Activated CD4-positive, alpha-beta T cell treated with anti-CD3 and anti-CD28 coated beads, Interleukin-2, amount 50 U/mL, for 48 hours (primary cell): ENCODE results near the gene LIPC.

Source experiments
- DNase-seq, 2 experiments: peaks; one replicate each; pipeline ENCODE4 v3.0.0-alpha.2; 2020

LIPC gene

GRCh38 chr15:58460116-58460790, 28.5 kb downstream of the LIPC start:
- no peak for DNase-seq

- no peak for DNase-seq
Measured at GRCh38 chr15:58460872-58461271, 29.1 kb downstream of the LIPC start.

DNA sequence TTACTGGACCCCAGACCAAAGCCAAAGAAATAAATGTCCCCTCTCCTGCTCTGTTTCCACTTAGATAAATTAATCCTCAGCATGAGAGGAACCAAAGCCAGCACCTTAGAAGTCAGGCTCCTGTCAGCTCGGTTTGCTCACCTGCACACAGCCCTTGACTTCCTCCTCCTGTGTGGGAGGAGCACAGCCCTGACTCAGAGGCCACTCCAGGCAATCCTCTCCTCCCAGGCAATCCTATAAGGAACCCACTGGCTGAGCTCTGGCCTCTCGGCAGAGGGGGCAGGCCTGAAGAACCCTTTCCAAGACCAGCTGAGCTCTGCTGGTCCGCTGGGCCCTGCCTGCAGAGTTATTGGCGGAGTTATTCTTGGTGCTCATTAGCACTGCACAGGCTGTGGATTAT, 30.8 kb downstream of the LIPC start:
- no peak for DNase-seq

DNA sequence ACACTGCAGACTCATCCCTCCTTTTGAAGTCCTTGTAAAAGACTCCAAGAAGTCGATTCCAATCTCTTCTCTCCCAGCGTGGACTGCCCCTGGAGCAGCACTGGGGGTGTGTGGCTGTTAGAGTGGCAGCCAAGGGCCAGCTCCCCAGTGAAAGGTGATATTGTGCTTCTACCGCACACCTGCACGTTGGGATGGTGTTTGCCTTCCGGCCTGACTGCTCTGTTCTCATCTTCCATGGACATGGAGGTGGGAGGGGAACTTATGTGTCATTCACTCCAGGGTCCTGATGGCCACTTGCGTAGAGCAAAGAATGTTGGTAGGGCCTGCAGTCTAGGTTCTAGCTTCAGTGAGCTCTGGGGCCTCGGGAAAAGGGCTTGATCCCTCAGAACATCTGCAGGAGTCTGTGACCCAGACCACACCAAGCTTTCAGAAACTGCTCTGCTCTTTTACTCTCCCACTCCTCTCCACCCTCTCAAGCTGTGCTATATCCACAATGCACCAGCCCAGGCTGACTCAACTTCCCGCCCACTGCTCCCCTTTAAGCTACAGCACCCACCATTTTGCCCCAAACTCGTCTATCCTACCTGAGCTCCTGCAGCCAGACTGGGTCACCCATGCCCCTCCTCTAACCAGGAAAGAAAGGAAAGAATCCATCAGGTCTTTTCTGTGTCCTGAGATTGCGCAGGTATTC, 31.3 kb downstream of the LIPC start:
- no peak for DNase-seq

GRCh38 chr15:58463815-58464650, 32.2 kb downstream of the LIPC start:
- no peak for DNase-seq

- DNase-seq, result no peak
Measured at GRCh38 chr15:58465070-58465469, 33.3 kb downstream of the LIPC start.

DNA sequence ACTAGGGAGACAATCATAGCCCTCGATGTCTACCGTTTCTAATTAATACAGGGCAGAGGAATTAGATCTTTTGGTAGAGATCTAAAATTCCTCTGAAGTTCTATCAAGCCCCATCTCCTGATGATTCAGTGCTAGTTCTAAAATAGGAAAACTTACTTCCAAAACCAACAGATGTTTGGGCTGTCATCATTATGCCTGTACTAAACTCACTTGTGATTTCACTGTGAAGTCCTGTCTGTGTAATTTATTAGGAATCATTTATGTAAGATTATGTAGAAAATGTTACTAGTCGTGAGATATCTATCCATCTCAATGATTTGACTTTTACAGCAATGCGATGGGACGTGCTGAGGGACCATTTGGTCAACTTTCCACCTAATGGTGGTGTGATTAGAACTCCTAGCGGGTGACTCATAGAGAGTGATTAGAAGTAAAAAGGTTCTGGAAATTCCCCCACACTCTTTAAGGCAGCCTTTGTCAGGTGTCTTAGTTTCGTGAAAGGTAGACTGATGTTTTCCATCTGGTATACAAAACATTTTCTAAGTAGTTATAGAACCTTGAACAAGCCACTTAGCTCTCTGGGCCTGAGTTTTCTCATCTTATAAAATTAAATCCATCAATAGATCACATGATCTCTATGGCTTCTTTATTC, 34.2 kb downstream of the LIPC start:
- no peak for DNase-seq

- no peak for DNase-seq
Measured at GRCh38 chr15:58466566-58466965, 34.8 kb downstream of the LIPC start.

GRCh38 chr15:58467121-58467721, 35.4 kb downstream of the LIPC start:
- DNase-seq, result no peak

GRCh38 chr15:58467722-58468423, 36.1 kb downstream of the LIPC start:
- DNase-seq, result no peak

- DNase-seq, result no peak
Measured at GRCh38 chr15:58469432-58470353, 37.9 kb downstream of the LIPC start.

GRCh38 chr15:58471348-58471747, 39.6 kb downstream of the LIPC start:
- no peak for DNase-seq

DNA sequence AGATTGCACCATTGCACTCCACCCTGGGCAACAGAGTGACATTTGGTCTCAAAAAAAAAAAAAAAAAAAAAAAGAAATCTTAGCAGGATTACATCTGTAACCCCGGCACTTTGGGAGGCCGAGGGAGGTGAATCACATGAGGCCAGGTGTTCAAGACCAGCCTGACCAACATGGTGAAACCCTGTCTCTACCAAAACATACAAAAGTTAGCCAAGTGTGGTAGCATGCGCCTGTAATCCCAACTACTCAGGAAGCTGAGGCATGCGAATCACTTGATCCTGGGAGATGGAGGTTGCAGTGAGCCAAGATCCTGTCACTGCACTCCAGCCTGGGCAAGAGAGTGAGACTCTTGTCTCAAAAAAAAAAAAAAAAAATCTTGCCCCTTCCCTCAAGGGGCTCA, 40.4 kb downstream of the LIPC start:
- no peak for DNase-seq

DNA sequence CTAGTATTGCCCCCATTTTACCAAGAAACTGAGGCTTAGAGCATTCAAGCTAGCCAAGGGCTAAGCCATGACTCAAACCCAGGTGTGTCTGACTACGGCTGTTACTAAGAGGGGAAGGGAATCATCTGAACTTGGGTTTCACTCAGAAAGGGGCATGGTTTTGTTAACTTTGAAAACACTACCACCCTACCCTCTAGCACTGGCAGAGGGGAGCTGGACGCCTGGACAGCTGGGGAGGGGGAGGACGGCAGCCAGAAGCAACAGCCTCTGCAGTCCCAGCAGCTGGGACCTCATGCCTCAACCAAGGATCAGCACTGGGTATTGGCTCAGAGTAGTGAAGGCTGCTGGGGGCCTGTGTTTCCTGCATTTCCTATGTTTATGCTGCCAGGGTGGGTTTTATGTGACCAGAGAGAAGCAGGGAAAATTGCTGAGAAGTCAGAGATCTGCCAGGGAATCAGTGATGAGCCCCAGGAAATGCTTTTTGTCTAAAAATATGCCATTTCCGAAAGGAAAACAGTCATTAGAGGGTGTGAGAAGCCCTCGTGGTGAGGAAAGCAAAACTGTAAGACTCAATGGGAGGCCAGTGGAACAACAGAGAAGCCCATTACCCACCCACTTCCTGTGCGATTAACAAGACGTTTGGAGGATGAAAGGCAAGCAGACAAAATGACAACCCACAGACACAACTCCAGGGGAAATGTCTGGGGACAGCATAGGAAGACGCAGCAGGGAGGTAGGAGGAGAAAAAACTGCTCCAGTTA, 41.2 kb downstream of the LIPC start:
- DNase-seq, result peak; percentile 32 to 49

- DNase-seq, result no peak
Measured at GRCh38 chr15:58473724-58474123, 41.9 kb downstream of the LIPC start.

DNA sequence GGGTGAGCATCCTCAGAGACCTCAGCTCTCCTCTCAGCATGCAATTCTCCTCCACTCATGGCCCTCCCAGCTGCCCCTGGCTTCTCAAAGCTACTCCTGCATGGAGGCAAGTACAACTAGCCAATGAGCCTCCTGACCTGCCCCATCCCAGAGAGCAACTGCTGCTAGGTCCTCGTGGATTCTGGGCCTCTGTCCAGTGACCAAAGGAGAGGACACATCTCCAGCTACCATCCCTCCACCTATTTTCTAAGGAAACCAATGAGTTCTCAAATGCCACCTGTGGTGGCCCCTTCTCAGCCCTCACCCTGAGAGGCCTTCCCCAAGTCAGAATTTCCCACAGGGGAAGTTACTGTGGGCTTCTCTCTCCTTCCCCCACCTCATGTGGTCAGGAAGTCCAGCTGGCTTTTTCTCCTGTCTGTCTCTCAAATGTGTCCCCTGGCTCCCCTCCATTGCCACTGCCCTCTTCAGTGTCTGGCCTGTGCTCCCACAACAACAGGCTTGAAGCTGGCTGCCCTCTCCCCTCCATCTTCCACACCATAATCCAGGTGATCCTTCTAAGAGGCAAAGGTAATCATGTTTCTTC, 43.0 kb downstream of the LIPC start:
- no peak for DNase-seq

DNA sequence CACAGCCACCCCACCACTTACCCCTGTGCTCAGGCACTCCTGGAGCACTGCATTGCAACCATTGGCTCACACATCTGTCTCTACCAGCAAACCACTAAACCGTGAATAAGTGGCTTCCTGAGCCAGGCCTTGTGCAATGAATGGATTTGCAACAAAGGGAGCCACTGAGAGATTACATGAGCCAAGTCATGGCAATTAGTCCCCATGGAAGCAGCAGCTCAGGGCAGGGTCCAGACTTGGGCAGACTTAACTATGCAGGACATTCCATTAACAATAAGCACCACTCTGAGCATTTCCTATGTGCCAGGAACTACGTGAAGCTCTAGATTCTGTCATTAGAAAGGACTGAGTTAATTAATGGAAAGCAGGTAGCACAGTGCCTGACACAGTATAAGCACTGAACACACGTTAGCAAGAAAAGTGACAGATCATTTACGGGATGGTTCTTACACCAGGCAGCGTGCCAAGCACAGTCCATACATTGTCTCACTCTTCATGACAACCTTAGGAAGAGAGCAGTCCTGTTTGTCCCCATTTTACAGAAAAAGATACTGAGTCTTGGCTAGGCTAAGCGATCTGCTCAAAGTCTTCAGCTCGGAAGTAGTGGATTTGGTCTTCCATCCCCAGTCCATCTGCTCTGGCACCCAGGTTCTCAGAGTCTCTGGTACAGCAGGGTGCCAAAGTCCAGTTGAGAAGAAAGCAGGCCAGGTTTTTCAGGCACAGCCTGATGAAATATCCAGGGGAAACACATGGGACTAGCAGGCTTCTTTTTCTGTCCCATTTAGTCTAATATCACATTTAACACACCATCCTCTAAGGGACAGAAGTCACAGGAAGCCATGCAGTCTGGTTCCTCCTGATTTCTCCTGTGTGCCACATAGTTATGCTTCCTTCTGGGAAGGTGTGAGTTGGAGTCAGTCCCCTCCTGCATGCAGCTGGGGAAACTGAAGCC, 44.1 kb downstream of the LIPC start:
- no peak for DNase-seq

DNA sequence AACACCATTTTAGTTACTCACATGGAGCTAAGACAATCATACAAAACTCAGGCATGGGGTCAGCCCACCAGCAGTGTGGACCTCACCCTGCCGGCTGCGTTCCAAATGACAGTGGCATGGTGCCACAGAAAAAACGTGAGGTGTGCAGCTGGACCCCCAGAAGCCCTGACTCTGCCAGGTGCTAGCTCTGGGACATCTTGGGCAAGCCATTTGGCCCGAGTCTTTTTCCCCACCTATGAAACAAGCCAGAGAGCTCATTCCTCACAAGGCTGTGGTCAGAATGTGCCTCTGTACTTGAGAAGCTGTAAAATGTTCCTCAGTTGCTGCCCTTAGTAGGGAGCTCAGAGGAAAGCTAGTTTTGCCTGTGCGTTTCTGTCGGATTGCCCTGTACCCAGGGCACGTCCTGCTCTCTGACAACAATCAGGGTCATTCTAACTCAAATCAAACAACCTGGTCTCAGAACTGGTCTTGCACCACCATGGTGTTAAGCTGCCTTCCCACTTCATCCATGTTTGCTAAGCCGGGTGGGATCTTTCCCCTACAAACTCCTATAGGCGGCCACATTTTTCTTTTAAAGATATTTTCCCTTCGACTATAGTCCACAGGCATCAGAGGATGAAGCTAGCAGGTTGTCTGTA, 44.9 kb downstream of the LIPC start:
- no peak for DNase-seq
